ENCODE measurements around the gene SNX9.

Gene SNX9

DNA sequence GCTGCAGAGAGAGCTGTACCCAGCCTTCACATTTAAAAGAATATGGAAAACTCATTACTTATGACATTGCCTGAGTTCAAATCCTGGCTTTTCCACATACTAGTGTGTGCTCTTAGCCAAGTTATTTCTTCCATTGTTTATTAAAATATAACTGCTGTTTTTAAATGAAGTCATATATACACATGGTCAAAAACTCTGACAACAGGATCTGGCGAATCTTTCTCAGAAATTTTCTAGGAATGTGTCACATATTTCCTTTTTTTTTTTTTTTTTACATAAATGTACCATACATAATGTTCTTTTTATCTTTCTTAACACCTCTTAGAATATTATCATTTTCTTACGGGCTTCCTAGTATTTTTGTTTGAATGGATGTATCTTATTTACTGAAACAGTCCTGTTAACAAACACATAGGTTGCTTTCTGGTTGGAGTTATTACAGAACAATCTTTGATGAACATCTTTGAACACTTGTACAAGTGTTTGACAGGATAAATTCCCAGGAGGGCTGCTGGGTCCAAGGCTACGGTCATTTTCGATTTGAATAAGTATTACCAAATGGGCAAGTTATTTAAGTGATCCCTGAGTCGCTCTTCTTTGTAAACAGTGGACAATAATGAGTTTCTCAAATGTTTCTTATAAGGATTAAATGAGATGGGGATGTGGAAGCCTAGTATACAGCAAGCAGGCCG, 1.6 kb upstream of the SNX9 start:
- no peaks in the 10 kb centered on the region for H3K36me3 ChIP-seq (ENCODE audit: control insufficient read depth in 1 of 2, insufficient read depth in 2 of 2, low read length in 2 of 2)
- H3K4me3 ChIP-seq (ENCODE audit: low read depth in 1 of 2, low read length in 2 of 2) = no peak overlapping the region
- H3K9me3 ChIP-seq (ENCODE audit: control insufficient read depth in 1 of 2, low read length in 2 of 2) = no peaks in the 10 kb centered on the region
- H3K27ac ChIP-seq (ENCODE audit: low read length) = no peak overlapping the region
- no peaks in the 10 kb centered on the region for H3K27me3 ChIP-seq (ENCODE audit: low read depth, low read length)
- H3K4me1 ChIP-seq (ENCODE audit: control insufficient read depth in 1 of 2, insufficient read depth in 2 of 2, low read length in 2 of 2) = peaks cover 10% of the 10 kb centered on the region in 2 donors

DNA sequence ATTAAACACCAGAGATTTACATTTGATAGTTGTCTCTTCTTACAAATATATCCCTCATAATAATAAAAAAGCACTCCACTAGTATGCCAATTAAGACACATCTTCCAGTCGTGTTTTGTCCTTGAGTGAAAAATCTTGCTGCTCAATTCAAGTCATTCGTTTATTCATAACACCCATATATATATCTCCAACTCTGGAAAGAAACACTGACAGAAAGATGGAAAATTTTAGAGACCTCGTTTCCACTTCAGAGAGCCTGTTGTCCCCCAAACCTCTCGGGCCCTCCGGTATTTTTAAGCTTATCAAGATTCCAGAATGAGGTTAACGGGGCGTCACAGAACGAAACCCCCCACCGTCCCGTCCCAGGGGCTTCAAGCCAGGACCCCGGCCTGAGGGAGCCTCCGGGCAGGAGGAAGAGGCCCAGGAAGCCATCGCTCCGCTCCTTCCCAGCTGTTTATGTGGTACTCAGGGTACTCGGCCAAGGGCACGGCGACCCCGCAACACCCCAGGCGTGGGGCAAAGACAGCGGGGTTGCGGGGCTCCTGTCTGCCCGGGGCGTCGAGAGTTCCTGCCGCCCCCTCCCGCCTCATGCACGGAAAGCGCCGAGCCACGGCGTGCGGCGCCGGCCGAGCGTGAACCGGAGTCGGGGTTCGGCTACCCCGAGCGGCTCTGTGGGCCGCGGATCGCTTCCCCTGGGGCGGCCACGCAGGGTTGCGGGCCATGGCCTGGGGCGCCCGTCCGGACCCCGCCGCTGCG, 623 bp upstream of the SNX9 start:
- Histone ChIP-seq H3K27me3 (ENCODE audit: low read depth, low read length) (no peaks in the 10 kb centered on the region), H3K36me3 (ENCODE audit: control insufficient read depth in 1 of 2, insufficient read depth in 2 of 2, low read length in 2 of 2) (no peaks in the 10 kb centered on the region), H3K9me3 (ENCODE audit: control insufficient read depth in 1 of 2, low read length in 2 of 2) (no peaks in the 10 kb centered on the region), H3K27ac (ENCODE audit: low read length) (peak overlapping the region; percentile 79), H3K4me1 (ENCODE audit: control insufficient read depth in 1 of 2, insufficient read depth in 2 of 2, low read length in 2 of 2) (peaks cover 10% of the 10 kb centered on the region in 2 donors), H3K4me3 (ENCODE audit: low read depth in 1 of 2, low read length in 2 of 2) (peak overlapping the region; percentile 13 to 58)

DNA sequence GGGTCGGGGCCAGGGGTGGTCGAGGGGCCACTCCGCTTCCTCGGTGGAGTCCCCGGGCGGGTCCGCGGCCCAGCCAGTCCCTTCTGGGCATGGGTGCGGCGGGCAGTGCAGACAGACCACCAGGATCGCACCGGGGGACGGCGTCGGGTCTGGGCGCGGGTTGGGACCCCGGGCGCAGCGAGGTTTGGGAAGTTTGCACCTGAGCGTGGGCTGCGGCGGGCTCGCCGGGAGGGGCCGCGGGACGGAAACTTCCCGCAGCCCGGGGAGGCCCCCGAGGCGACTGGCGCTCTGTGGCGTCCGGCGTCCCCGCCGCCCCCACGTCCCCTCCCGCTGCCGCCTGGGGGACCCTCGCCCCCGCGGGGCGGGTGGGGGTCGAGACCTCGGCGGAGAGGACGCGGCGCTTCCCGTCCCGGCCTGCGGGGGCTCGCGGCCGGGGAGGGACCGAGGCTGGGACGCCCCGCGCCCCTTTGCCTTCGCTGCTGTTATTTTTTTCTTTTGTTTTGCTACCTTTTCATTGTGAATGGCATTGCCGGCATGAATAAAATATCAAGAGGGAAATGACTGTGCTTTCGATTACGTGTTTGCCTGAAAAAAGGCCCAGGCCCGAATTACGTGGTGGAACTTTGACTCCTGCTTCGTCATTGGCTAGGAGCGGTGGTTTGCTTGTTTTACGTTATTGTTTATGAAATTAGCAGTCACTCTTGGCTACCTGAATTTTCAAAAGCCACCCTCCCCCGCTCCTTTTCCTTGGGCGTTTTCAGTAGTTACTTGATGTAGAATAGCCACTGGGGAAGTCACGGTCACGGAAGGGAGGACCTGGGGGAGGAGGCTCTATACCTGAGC, 703 bp downstream of the SNX9 start:
- Histone ChIP-seq H3K27ac (ENCODE audit: low read length) (peak overlapping the region; percentile 94), H3K27me3 (ENCODE audit: low read depth, low read length) (no peaks in the 10 kb centered on the region), H3K9me3 (ENCODE audit: control insufficient read depth in 1 of 2, low read length in 2 of 2) (no peaks in the 10 kb centered on the region), H3K4me1 (ENCODE audit: control insufficient read depth in 1 of 2, insufficient read depth in 2 of 2, low read length in 2 of 2) (peaks cover 10% of the 10 kb centered on the region in 2 donors), H3K4me3 (ENCODE audit: low read depth in 1 of 2, low read length in 2 of 2) (peak overlapping the region; percentile 71 to 91), H3K36me3 (ENCODE audit: control insufficient read depth in 1 of 2, insufficient read depth in 2 of 2, low read length in 2 of 2) (no peaks in the 10 kb centered on the region)

GRCh38 chr6:157825243-157825904, 2.3 kb downstream of the SNX9 start:
- Histone ChIP-seq H3K27me3 (ENCODE audit: low read depth, low read length) (no peaks in the 10 kb centered on the region), H3K9me3 (ENCODE audit: control insufficient read depth in 1 of 2, low read length in 2 of 2) (no peaks in the 10 kb centered on the region), H3K4me3 (ENCODE audit: low read depth in 1 of 2, low read length in 2 of 2) (peak overlapping the region in 1 of 2 donors; percentile 71), H3K27ac (ENCODE audit: low read length) (no peak overlapping the region), H3K36me3 (ENCODE audit: control insufficient read depth in 1 of 2, insufficient read depth in 2 of 2, low read length in 2 of 2) (no peaks in the 10 kb centered on the region), H3K4me1 (ENCODE audit: control insufficient read depth in 1 of 2, insufficient read depth in 2 of 2, low read length in 2 of 2) (peaks cover 10 to 14% of the 10 kb centered on the region in 2 donors)

- Histone ChIP-seq H3K9me3 (ENCODE audit: control insufficient read depth in 1 of 2, low read length in 2 of 2) (no peaks in the 10 kb centered on the region), H3K4me3 (ENCODE audit: low read depth in 1 of 2, low read length in 2 of 2) (no peak overlapping the region), H3K27ac (ENCODE audit: low read length) (no peak overlapping the region), H3K36me3 (ENCODE audit: control insufficient read depth in 1 of 2, insufficient read depth in 2 of 2, low read length in 2 of 2) (no peaks in the 10 kb centered on the region), H3K27me3 (ENCODE audit: low read depth, low read length) (no peaks in the 10 kb centered on the region), H3K4me1 (ENCODE audit: control insufficient read depth in 1 of 2, insufficient read depth in 2 of 2, low read length in 2 of 2) (peaks cover 5 to 35% of the 10 kb centered on the region in 2 donors)
These were observed 7.4 kb downstream of the SNX9 start for GRCh38 chr6:157830354-157831017.

DNA sequence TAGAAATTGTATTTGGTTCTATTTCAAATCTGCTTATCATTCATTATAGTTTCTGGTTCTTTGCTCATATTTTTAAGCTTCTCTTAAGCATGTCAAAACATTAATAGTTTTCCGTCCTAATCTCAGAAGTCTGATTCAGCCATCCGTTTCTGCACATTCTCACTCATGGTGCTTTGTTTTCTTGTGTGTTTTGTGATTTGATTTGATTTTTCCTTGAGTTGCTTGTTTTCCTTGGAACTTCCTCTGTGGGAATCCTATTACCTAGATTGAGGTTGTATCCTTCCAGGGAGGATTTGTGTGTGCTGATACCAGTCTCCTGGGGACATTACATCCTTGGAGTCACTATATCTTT, 7.9 kb downstream of the SNX9 start:
- no peak overlapping the region for H3K27ac ChIP-seq (ENCODE audit: low read length)
- no peaks in the 10 kb centered on the region for H3K36me3 ChIP-seq (ENCODE audit: control insufficient read depth in 1 of 2, insufficient read depth in 2 of 2, low read length in 2 of 2)
- no peaks in the 10 kb centered on the region for H3K9me3 ChIP-seq (ENCODE audit: control insufficient read depth in 1 of 2, low read length in 2 of 2)
- H3K27me3 ChIP-seq (ENCODE audit: low read depth, low read length) = no peaks in the 10 kb centered on the region
- peaks cover 3 to 35% of the 10 kb centered on the region in 2 donors for H3K4me1 ChIP-seq (ENCODE audit: control insufficient read depth in 1 of 2, insufficient read depth in 2 of 2, low read length in 2 of 2)
- no peak overlapping the region for H3K4me3 ChIP-seq (ENCODE audit: low read depth in 1 of 2, low read length in 2 of 2)

GRCh38 chr6:157831424-157832249, 8.6 kb downstream of the SNX9 start:
- no peak overlapping the region for H3K4me3 ChIP-seq (ENCODE audit: low read depth in 1 of 2, low read length in 2 of 2)
- H3K4me1 ChIP-seq (ENCODE audit: control insufficient read depth in 1 of 2, insufficient read depth in 2 of 2, low read length in 2 of 2) = peaks cover 3 to 35% of the 10 kb centered on the region in 2 donors
- H3K27me3 ChIP-seq (ENCODE audit: low read depth, low read length) = no peaks in the 10 kb centered on the region
- H3K27ac ChIP-seq (ENCODE audit: low read length) = no peak overlapping the region
- no peaks in the 10 kb centered on the region for H3K9me3 ChIP-seq (ENCODE audit: control insufficient read depth in 1 of 2, low read length in 2 of 2)
- H3K36me3 ChIP-seq (ENCODE audit: control insufficient read depth in 1 of 2, insufficient read depth in 2 of 2, low read length in 2 of 2) = no peaks in the 10 kb centered on the region

DNA sequence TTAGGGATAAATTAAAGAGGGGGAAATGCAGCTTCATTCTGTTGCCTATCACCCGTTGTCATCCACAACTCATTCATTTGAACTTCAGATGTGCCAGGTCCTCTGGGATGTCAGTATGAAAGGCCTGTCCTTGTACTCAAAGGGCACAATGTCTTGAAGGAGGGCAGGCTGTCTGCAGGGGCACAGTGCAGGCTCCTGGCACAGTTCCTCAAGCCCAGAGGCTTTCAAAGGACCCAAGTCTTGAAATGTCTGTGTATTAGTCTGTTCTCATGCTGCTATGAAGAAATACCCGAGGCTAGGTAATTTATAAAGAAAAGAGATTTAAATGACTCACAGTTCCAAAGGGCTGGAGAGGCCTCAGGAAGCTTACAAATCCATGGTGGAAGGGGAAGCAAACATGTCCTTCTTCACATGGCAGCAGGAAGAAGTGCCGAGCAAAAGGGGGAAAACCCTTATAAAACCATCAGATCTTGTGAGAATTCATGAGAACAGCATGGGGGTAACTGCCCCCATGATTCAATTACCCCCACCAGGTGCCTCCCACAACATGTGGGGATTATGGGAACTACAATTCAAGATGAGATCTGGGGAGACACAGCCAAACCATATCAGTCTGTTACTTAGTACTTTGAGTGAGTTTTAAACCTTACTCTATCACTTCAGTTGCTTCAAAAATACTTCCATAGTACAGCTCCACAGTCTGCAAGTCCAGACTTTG, 9.4 kb downstream of the SNX9 start:
- H3K36me3 ChIP-seq (ENCODE audit: control insufficient read depth in 1 of 2, insufficient read depth in 2 of 2, low read length in 2 of 2) = no peaks in the 10 kb centered on the region
- H3K4me3 ChIP-seq (ENCODE audit: low read depth in 1 of 2, low read length in 2 of 2) = no peak overlapping the region
- no peak overlapping the region for H3K27ac ChIP-seq (ENCODE audit: low read length)
- no peaks in the 10 kb centered on the region for H3K9me3 ChIP-seq (ENCODE audit: control insufficient read depth in 1 of 2, low read length in 2 of 2)
- no peaks in the 10 kb centered on the region for H3K27me3 ChIP-seq (ENCODE audit: low read depth, low read length)
- H3K4me1 ChIP-seq (ENCODE audit: control insufficient read depth in 1 of 2, insufficient read depth in 2 of 2, low read length in 2 of 2) = peaks cover 3 to 35% of the 10 kb centered on the region in 2 donors

DNA sequence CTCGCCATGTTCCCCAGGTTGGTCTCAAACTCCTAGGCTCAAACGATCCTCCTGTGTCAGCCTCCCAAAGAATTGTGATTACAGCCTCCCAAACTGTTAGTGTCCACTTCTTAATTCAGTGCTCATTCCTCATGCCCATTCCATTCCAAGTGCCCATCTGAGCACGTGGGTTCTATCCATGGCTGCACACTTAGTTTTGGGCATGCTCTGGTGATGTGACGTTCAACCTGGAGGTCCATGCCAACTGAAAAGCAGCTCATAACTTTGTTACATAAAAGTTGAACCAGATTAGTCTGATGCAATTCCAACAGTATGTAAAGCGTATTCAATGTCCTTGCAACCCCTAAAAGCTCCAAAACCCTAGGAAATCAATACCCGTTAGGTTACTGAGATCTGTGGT, 11.5 kb downstream of the SNX9 start:
- Histone ChIP-seq H3K27me3 (ENCODE audit: low read depth, low read length) (no peaks in the 10 kb centered on the region), H3K4me1 (ENCODE audit: control insufficient read depth in 1 of 2, insufficient read depth in 2 of 2, low read length in 2 of 2) (peaks cover 3 to 45% of the 10 kb centered on the region in 2 donors), H3K4me3 (ENCODE audit: low read depth in 1 of 2, low read length in 2 of 2) (no peak overlapping the region), H3K9me3 (ENCODE audit: control insufficient read depth in 1 of 2, low read length in 2 of 2) (no peaks in the 10 kb centered on the region), H3K36me3 (ENCODE audit: control insufficient read depth in 1 of 2, insufficient read depth in 2 of 2, low read length in 2 of 2) (no peaks in the 10 kb centered on the region), H3K27ac (ENCODE audit: low read length) (no peak overlapping the region)
